HCEC 1CT (cell line): ENCODE results near the gene MST1.

Experiments used
- DNase-seq: peaks from one replicate; pipeline ENCODE4 v3.0.0-alpha.2; 2017

Gene MST1

GRCh38 chr3:49673715-49674496, 15.4 kb downstream of the MST1 start, which contains the start of gene APEH:
TSS of gene APEH (plus strand) at chr3:49674351. CDS start at chr3:49674402, 51 bp downstream.
- peak; percentile 98 for DNase-seq

GRCh38 chr3:49673121-49673714, 16.1 kb downstream of the MST1 start:
- peak; percentile 2 for DNase-seq

GRCh38 chr3:49671291-49672288, 17.7 kb downstream of the MST1 start:
- DNase-seq, result peak; percentile 46

GRCh38 chr3:49670940-49671290, 18.4 kb downstream of the MST1 start:
- no peak for DNase-seq

- DNase-seq, result no peak
Measured at GRCh38 chr3:49669352-49669751, 19.9 kb downstream of the MST1 start.

- no peak for DNase-seq
Measured at GRCh38 chr3:49668861-49669260, 20.4 kb downstream of the MST1 start.

GRCh38 chr3:49668414-49668797, 20.9 kb downstream of the MST1 start:
- peak; percentile 9 for DNase-seq

GRCh38 chr3:49667701-49668413, 21.4 kb downstream of the MST1 start:
- DNase-seq, result no peak

GRCh38 chr3:49666592-49666991, 22.7 kb downstream of the MST1 start:
- peak; percentile 10 for DNase-seq

- no peak for DNase-seq
Measured at GRCh38 chr3:49665822-49666519, 23.3 kb downstream of the MST1 start.

- no peak for DNase-seq
Measured at GRCh38 chr3:49664300-49664699, 25.0 kb downstream of the MST1 start.

- DNase-seq, result no peak
Measured at GRCh38 chr3:49663831-49664230, 25.4 kb downstream of the MST1 start.

- DNase-seq, result no peak
Measured at GRCh38 chr3:49662720-49663413, 26.4 kb downstream of the MST1 start.

GRCh38 chr3:49662021-49662420, 27.3 kb downstream of the MST1 start:
- no peak for DNase-seq

GRCh38 chr3:49661281-49661680, 28.0 kb downstream of the MST1 start:
- no peak for DNase-seq

GRCh38 chr3:49659756-49660155, 29.5 kb downstream of the MST1 start:
- DNase-seq, result no peak

- no peak for DNase-seq
Measured at GRCh38 chr3:49658711-49659110, 30.6 kb downstream of the MST1 start.

GRCh38 chr3:49657208-49657915, 31.9 kb downstream of the MST1 start:
- DNase-seq, result no peak

GRCh38 chr3:49656541-49657112, 32.6 kb downstream of the MST1 start:
- peak; percentile 4 for DNase-seq

- no peak for DNase-seq
Measured at GRCh38 chr3:49655731-49656285, 33.5 kb downstream of the MST1 start.
